Heart right ventricle (tissue), 16 donors: Measurements from ENCODE around the gene APOO. TPM values are rescaled to one million over a fixed set of nuclear protein-coding genes. Genes with fewer than 3 reads are reported as not detected.
A peak's percentile ranks its signal among the peaks of the same experiment; 100 is the strongest.

Experiments
- ATAC-seq, 8 donors: fragments of 200-7000 bp; cut with Tn5 transposase; one replicate each; pipeline ENCODE4 v1.9.1; 2020; ENCODE audit warnings: mild to moderate bottlenecking in 8 of 8, moderate library complexity in 8 of 8, moderate number of reproducible peaks in 1 of 8
- DNase-seq, 2 donors: peaks; one replicate each; pipeline ENCODE4 v3.0.0-alpha.2; 2020
- H3K27ac ChIP-seq, 10 donors: fragments of 200-600 bp; sonication (generic) in 2 of 10; one replicate each; pipeline versions ENCODE4 v1.5.0 to v1.8.0; 2020 to 2022; ENCODE audit warnings: mild to moderate bottlenecking in 3 of 10
- H3K27me3 ChIP-seq, 7 donors: fragments of 200-600 bp; one replicate each; pipeline ENCODE4 v1.8.0; 2021 to 2022; ENCODE audit warnings: mild to moderate bottlenecking in 2 of 7
- H3K36me3 ChIP-seq, 9 donors: fragments of 200-600 bp; sonication (generic) in 1 of 9; one replicate each; pipeline versions ENCODE4 v1.5.0 to v1.8.0; 2020 to 2022; ENCODE audit warnings: mild to moderate bottlenecking in 2 of 9
- H3K4me1 ChIP-seq, 9 donors: fragments of 200-600 bp; sonication (generic) in 1 of 9; one replicate each; pipeline versions ENCODE4 v1.5.0 to v1.8.0; 2020 to 2022; ENCODE audit warnings: mild to moderate bottlenecking in 4 of 9
- H3K4me3 ChIP-seq, 10 donors: fragments of 200-600 bp; sonication (generic) in 2 of 10; one replicate each; pipeline versions ENCODE4 v1.5.0 to v1.8.0; 2020 to 2022; ENCODE audit warnings: mild to moderate bottlenecking in 7 of 10, moderate library complexity in 2 of 10
- H3K9me3 ChIP-seq, 11 donors: fragments of 200-600 bp in 10 of 11; sonication (generic) in 2 of 11; one replicate each; pipeline versions ENCODE4 v1.5.0 to v1.8.0; 2013 to 2022; ENCODE audit warnings: mild to moderate bottlenecking in 2 of 11, control low read depth in 1 of 11, moderate library complexity in 1 of 11
- CTCF ChIP-seq, 9 donors: fragments of 200-600 bp; sonication (generic) in 2 of 9; IDR thresholded peaks; one replicate each; pipeline versions ENCODE4 v1.5.0 to v1.8.0; 2021 to 2022; ENCODE audit warnings: antibody characterized with exemption in 9 of 9, mild to moderate bottlenecking in 5 of 9, moderate library complexity in 1 of 9
- WGBS, 2 donors: extraction: QIAGEN DNeasy Blood & Tissue Kit; methylation state at CpG; one replicate each; pipeline ENCODE4 v1.1.7; 2013; ENCODE audit warnings: inconsistent platforms in 1 of 2; 5-methylcytosine and 5-hydroxymethylcytosine counted together
- intact Hi-C, 10 donors: fragments of 100-400 bp; cut with DNase I; formaldehyde crosslinking; loops; one replicate each; pipeline versions ENCODE4 v1.11.1 to v1.14.2; 2022
- polyA plus RNA-seq, 2 donors: library from polyadenylated mRNA; stranded (reverse); fragments of 200-250 nt; gene quantifications; one replicate each; pipeline ENCODE4 v1.2.3, GENCODE V29; 2013
- total RNA-seq, 10 donors: library from RNA; stranded (reverse); fragmentation: NEBNext Ultra II Directional in 3 of 10; extraction: Animal tissue kit (Norgen Biotek cat#: 25700) in 3 of 10; gene quantifications; one replicate each; pipeline versions ENCODE4 v1.2.1 to v1.2.4, GENCODE V29; 2021 to 2023
- donor health status: Arrhythmogenic right ventricular cardiomyopathy.
- donor health status: ischemic (EF 13 %, LVEDD 7.1; RV severe dilation, severe dysfunction).
- donor health status: healthy with polysubstance abuse.
- donor health status: DM: no; HTN: yes; CAD: no.
- donor health status: DM: no; HTN: no; CAD: no.
- donor health status: ischemic (EF 25% LVEDD 6.9; RV normal size, moderate dysfunction).
- donor health status: ischemic (EF 25% LVEDD 5.7; RV mildly dilated, moderate dysfunction).
- donor health status: healthy.
- donor health status: DM: yes; HTN: yes; CAD: no.
- donor health status: Ischemic cardiomyopathy.
- donor health status: ischemic (EF 35%, LVEDD 5.7; RV mildly dilated, moderate dysfunction).
- donor health status: nonischemic (EF 11% LVEDD 7.7; RV severe dilation, severe dysfunction).
- donor health status: DM: yes; HTN: yes; CAD: no.
- donor health status: PGD.
- donor health status: ischemic (EF 29% LVEDD 5.4; RV normal size, mild dysfunction).
- donor health status: nonischemic (EF 23%, LVEDD 6.1; RV moderate dilation, normal function).

Gene APOO
- total and polyA plus RNA-seq, 12 donors, result 60.9 to 132 (median 102) TPM

- Histone ChIP-seq H3K36me3 (no peaks in the 10 kb centered on the region), H3K27me3 (no peaks in the 10 kb centered on the region), H3K4me1 (peaks cover 0 to 29% (median 0%) of the 10 kb centered on the region in 9 donors), H3K9me3 (no peaks in the 10 kb centered on the region), H3K4me3 (no peak overlapping the region), H3K27ac (peak overlapping the region in 9 of 10 donors; percentile 22 to 79 (median 73))
- peak; percentile 23 to 32 for DNase-seq
- no peak for TF ChIP-seq CTCF (IDR thresholded peaks at IDR 0.05)
- WGBS, 2 donors, result 29 to 52% methylated on average over 5 of the region's 5 CpGs
- peak; percentile 46 to 90 (median 87) for ATAC-seq
- intact Hi-C loops, result no loop called here
Measured at GRCh38 chrX:23803931-23804381, 103.8 kb downstream of the APOO start.

GRCh38 chrX:23802431-23802830 lies 105.3 kb downstream of the APOO start:
- Histone ChIP-seq H3K27ac (peak overlapping the region in 6 of 10 donors; percentile 4 to 79 (median 56)), H3K9me3 (no peaks in the 10 kb centered on the region), H3K27me3 (no peaks in the 10 kb centered on the region), H3K4me3 (no peak overlapping the region), H3K36me3 (no peaks in the 10 kb centered on the region), H3K4me1 (peaks cover 0 to 29% (median 0%) of the 10 kb centered on the region in 9 donors)
- DNase-seq, result no peak
- intact Hi-C loops, result no loop called here
- TF ChIP-seq CTCF (IDR thresholded peaks at IDR 0.05), result no peak
- peak in 1 of 8 donors; percentile 15 for ATAC-seq
- 49 to 56% methylated on average over 5 of the region's 5 CpGs for WGBS, 2 donors

- Histone ChIP-seq H3K36me3 (no peaks in the 10 kb centered on the region), H3K9me3 (no peaks in the 10 kb centered on the region), H3K27ac (peak overlapping the region in 1 of 10 donors; percentile 45), H3K4me1 (peaks cover 0 to 21% (median 0%) of the 10 kb centered on the region in 9 donors), H3K27me3 (no peaks in the 10 kb centered on the region), H3K4me3 (no peak overlapping the region)
- ATAC-seq (no peak), DNase-seq (no peak)
- no peak for TF ChIP-seq CTCF (IDR thresholded peaks at IDR 0.05)
- WGBS, 2 donors, result 69 to 78% methylated on average over 6 of the region's 6 CpGs
- intact Hi-C loops, result loop anchor here in 1 of 10 donors (5.0 kb wide), 1 partner anchor 103 kb away; no protein-coding TSS in a partner anchor
Measured at GRCh38 chrX:23799469-23800065, 108.2 kb downstream of the APOO start.

GRCh38 chrX:23797371-23798128 lies 110.2 kb downstream of the APOO start:
- no peaks in the 10 kb centered on the region for H3K27me3 ChIP-seq
- peak overlapping the region in 8 of 10 donors; percentile 25 to 69 (median 57) for H3K27ac ChIP-seq
- no peak for ATAC-seq
- no peak for DNase-seq
- WGBS, 2 donors, result 72 to 76% methylated on average over 12 of the region's 12 CpGs
- TF ChIP-seq CTCF (IDR thresholded peaks at IDR 0.05), result no peak
- intact Hi-C loops, result loop anchor here in 1 of 10 donors (5.0 kb wide), 1 partner anchor 105 kb away; no protein-coding TSS in a partner anchor
- peaks cover 0 to 5% (median 0%) of the 10 kb centered on the region in 9 donors for H3K4me1 ChIP-seq
- H3K36me3 ChIP-seq, result no peaks in the 10 kb centered on the region
- no peaks in the 10 kb centered on the region for H3K9me3 ChIP-seq
- H3K4me3 ChIP-seq, result no peak overlapping the region
